HEK293 (cell line): ENCODE data around the gene JPH4.
"Not testable (repeated sequence)": the region's sequence is repeated elsewhere in the genome, so short reads cannot be mapped to it uniquely, and the experiment has no call there.

Source experiments
- CTCF ChIA-PET: fragments of 350-600 bp; formaldehyde crosslinking; extraction: SDS; loops from one replicate; lab custom pipeline; 2021; ENCODE audit warnings: antibody characterized with exemption; lab: Yijun Ruan, JAX
- POLR2A ChIA-PET: fragments of 300-600 bp; formaldehyde crosslinking; extraction: SDS; loops from one replicate; lab custom pipeline; 2020; ENCODE audit warnings: antibody characterized with exemption, inconsistent platforms; lab: Yijun Ruan, JAX
- H3K27ac ChIP-seq: fragments of 200-500 bp; sonication (Bioruptor generic); 2 replicates; pipeline ENCODE4 v1.5.1; 2014; ENCODE audit warnings: low read depth, low read length, control low read depth, inconsistent platforms; ENCODE audit errors: extremely low read depth
- H3K36me3 ChIP-seq, 2 experiments: fragments of 200-500 bp in 1 of 2; sonication (Bioruptor generic) in 1 of 2; 1 replicate in 1 of 2; 2 replicates in 1 of 2; pipeline ENCODE4 v1.5.1; 2014 to 2017; ENCODE audit warnings: inconsistent platforms in 2 of 2, low read length in 2 of 2; ENCODE audit not compliant: control insufficient read depth in 2 of 2, insufficient read depth in 1 of 2
- H3K4me1 ChIP-seq: fragments of 200-500 bp; sonication (Bioruptor generic); 2 replicates; pipeline ENCODE4 v1.5.1; 2014; ENCODE audit warnings: mild to moderate bottlenecking, low read length, inconsistent platforms; ENCODE audit not compliant: control insufficient read depth, insufficient read depth
- H3K4me3 ChIP-seq: 2 replicates; pipeline ENCODE4 v1.5.1; 2011; ENCODE audit warnings: low read depth, mild to moderate bottlenecking, control low read depth, low read length, moderate library complexity
- H3K9me3 ChIP-seq: fragments of 200-500 bp; sonication (Bioruptor generic); 2 replicates; pipeline ENCODE4 v1.5.1; 2014; ENCODE audit warnings: low read depth, low read length, inconsistent platforms; ENCODE audit not compliant: control insufficient read depth, insufficient read depth
- GLI4 ChIP-seq: fragments of 450-650 bp; formaldehyde crosslinking; IDR thresholded peaks from 2 replicates; pipeline ENCODE4 v1.5.1; 2016; ENCODE audit warnings: missing biosample characterization, missing genetic modification characterization
- KLF7 ChIP-seq: fragments of 450-650 bp; formaldehyde crosslinking; IDR thresholded peaks from 2 replicates; pipeline ENCODE4 v1.5.1; 2016; ENCODE audit warnings: missing biosample characterization, missing genetic modification characterization, borderline replicate concordance
- KLF9 ChIP-seq: fragments of 450-650 bp; formaldehyde crosslinking; IDR thresholded peaks from 2 replicates; pipeline ENCODE4 v1.5.1; 2016; ENCODE audit warnings: missing biosample characterization, missing genetic modification characterization, low read depth
- YY1 ChIP-seq: fragments of 450-650 bp; formaldehyde crosslinking; IDR thresholded peaks from 2 replicates; pipeline ENCODE4 v1.5.1; 2018; ENCODE audit warnings: missing biosample characterization, missing genetic modification characterization
- ZNF138 ChIP-seq: fragments of 450-650 bp; formaldehyde crosslinking; IDR thresholded peaks from 2 replicates; pipeline ENCODE4 v1.5.1; 2016; ENCODE audit warnings: missing biosample characterization, missing genetic modification characterization, borderline replicate concordance
- ZNF140 ChIP-seq: fragments of 450-650 bp; formaldehyde crosslinking; IDR thresholded peaks from 2 replicates; pipeline ENCODE4 v1.5.1; 2016; ENCODE audit warnings: missing biosample characterization, missing genetic modification characterization
- ZNF221 ChIP-seq: fragments of 450-650 bp; formaldehyde crosslinking; IDR thresholded peaks from 2 replicates; pipeline ENCODE4 v1.5.1; 2017; ENCODE audit warnings: missing biosample characterization, missing genetic modification characterization, borderline replicate concordance
- ZNF24 ChIP-seq: fragments of 450-650 bp; formaldehyde crosslinking; IDR thresholded peaks from 2 replicates; pipeline ENCODE4 v1.5.1; 2016; ENCODE audit warnings: missing biosample characterization, missing genetic modification characterization
- ZNF37A ChIP-seq: fragments of 450-650 bp; IDR thresholded peaks from 2 replicates; pipeline ENCODE4 v1.5.1; 2018; ENCODE audit warnings: missing biosample characterization, missing genetic modification characterization
- ZNF558 ChIP-seq: fragments of 450-650 bp; formaldehyde crosslinking; IDR thresholded peaks from 2 replicates; pipeline ENCODE4 v1.5.1; 2016; ENCODE audit warnings: missing biosample characterization, missing genetic modification characterization
- ZNF621 ChIP-seq: fragments of 450-650 bp; formaldehyde crosslinking; IDR thresholded peaks from 2 replicates; pipeline ENCODE4 v1.5.1; 2017; ENCODE audit warnings: missing biosample characterization, missing genetic modification characterization
- ZNF660 ChIP-seq: fragments of 450-650 bp; IDR thresholded peaks from 2 replicates; pipeline ENCODE4 v1.5.1; 2018; ENCODE audit warnings: missing biosample characterization, mild to moderate bottlenecking, missing genetic modification characterization
- ZNF670 ChIP-seq: fragments of 450-650 bp; formaldehyde crosslinking; IDR thresholded peaks from 2 replicates; pipeline ENCODE4 v1.5.1; 2016; ENCODE audit warnings: missing biosample characterization, missing genetic modification characterization, low read depth
- ZNF791 ChIP-seq: fragments of 450-650 bp; formaldehyde crosslinking; IDR thresholded peaks from 2 replicates; pipeline ENCODE4 v1.5.1; 2016; ENCODE audit warnings: missing biosample characterization, missing genetic modification characterization
- ZNF837 ChIP-seq: fragments of 450-650 bp; formaldehyde crosslinking; IDR thresholded peaks from 2 replicates; pipeline ENCODE4 v1.5.1; 2016; ENCODE audit warnings: missing biosample characterization, missing genetic modification characterization
- TF ChIP-seq, protein P1 (sequence below): fragments of 450-650 bp; formaldehyde crosslinking; IDR thresholded peaks from 2 replicates; pipeline ENCODE4 v1.5.1; 2016; ENCODE audit warnings: missing biosample characterization, missing genetic modification characterization
- TF ChIP-seq, protein P2 (sequence below): fragments of 450-650 bp; IDR thresholded peaks from 2 replicates; pipeline ENCODE4 v1.5.1; 2018; ENCODE audit warnings: missing biosample characterization, missing genetic modification characterization
- TF ChIP-seq, protein P3 (sequence below): sonication (generic); formaldehyde crosslinking; IDR thresholded peaks from 2 replicates; pipeline ENCODE4 v1.8.1; 2022; ENCODE audit warnings: mild to moderate bottlenecking, moderate library complexity, missing genetic modification reagents
- TF ChIP-seq, protein P4 (sequence below): fragments of 450-650 bp; formaldehyde crosslinking; IDR thresholded peaks from 2 replicates; pipeline ENCODE4 v1.5.1; 2016; ENCODE audit warnings: missing biosample characterization, missing genetic modification characterization

The JPH4 gene

DNA sequence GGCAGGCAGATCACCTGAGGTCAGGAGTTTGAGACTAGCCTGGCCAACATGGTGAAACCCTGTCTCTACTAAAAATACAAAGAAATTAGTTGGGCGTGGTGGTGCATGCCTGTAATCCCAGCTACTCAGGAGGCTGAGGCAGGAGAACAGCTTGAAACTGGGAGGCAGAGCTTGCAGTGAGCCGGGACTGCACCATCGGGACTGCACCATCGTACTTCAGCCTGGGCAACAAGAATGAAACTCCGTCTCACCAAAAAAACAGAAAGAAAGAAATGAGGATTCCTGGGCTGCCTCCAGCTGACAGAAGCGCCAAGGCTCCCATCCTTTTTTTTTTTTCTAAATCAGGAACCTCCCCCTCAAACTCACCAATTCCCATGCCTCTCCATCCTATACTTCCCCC is 41.7 kb downstream of the JPH4 start:
- ChIA-PET POLR2A (interaction anchor here (0.6 to 1.6 kb wide), 2 partner anchors 11 to 57 kb away, joined by 3 read pairs; no protein-coding TSS in a partner anchor), CTCF (interaction anchor here (0.5 to 1.2 kb wide), 4 partner anchors 19 to 363 kb away, joined by 3 to 5 read pairs (median 4); no protein-coding TSS in a partner anchor)
- H3K4me3 ChIP-seq, H3K27ac ChIP-seq, H3K9me3 ChIP-seq, H3K4me1 ChIP-seq: not testable (repeated sequence)
- H3K36me3 ChIP-seq = peaks cover 0 to 19% of the 10 kb centered on the region in 2 experiments; a peak in 2 of 3 replicates

DNA sequence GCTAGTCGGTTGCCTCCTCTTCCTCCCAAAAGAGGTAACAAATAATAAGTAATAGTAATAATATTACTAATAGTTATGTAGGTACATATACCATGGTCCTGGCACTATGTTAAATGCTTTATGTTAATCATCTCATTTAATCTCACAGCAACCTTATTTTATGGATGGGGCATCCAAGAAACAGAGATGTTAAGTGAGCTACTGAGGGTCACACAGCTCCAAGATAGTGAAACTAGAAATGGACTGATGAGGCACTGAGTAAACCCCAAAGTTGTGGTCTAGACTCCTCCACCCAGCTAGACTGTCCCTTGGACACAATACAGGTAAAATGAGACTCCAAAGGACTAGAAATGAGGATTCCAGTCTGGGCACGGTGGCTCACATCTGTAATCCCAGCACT is 42.1 kb downstream of the JPH4 start:
- H3K4me1 ChIP-seq = peaks cover 5% of the 10 kb centered on the region
- no peak overlapping the region for H3K27ac ChIP-seq
- H3K4me3 ChIP-seq = no peak overlapping the region
- H3K9me3 ChIP-seq = no peaks in the 10 kb centered on the region
- peaks cover 0 to 19% of the 10 kb centered on the region in 2 experiments; a peak in 2 of 3 replicates for H3K36me3 ChIP-seq
- POLR2A ChIA-PET = interaction anchor here (0.6 to 1.6 kb wide), 2 partner anchors 11 to 57 kb away, joined by 3 read pairs; no protein-coding TSS in a partner anchor
- TF ChIP-seq ZNF837 = no peak
- TF ChIP-seq, protein P1, sequence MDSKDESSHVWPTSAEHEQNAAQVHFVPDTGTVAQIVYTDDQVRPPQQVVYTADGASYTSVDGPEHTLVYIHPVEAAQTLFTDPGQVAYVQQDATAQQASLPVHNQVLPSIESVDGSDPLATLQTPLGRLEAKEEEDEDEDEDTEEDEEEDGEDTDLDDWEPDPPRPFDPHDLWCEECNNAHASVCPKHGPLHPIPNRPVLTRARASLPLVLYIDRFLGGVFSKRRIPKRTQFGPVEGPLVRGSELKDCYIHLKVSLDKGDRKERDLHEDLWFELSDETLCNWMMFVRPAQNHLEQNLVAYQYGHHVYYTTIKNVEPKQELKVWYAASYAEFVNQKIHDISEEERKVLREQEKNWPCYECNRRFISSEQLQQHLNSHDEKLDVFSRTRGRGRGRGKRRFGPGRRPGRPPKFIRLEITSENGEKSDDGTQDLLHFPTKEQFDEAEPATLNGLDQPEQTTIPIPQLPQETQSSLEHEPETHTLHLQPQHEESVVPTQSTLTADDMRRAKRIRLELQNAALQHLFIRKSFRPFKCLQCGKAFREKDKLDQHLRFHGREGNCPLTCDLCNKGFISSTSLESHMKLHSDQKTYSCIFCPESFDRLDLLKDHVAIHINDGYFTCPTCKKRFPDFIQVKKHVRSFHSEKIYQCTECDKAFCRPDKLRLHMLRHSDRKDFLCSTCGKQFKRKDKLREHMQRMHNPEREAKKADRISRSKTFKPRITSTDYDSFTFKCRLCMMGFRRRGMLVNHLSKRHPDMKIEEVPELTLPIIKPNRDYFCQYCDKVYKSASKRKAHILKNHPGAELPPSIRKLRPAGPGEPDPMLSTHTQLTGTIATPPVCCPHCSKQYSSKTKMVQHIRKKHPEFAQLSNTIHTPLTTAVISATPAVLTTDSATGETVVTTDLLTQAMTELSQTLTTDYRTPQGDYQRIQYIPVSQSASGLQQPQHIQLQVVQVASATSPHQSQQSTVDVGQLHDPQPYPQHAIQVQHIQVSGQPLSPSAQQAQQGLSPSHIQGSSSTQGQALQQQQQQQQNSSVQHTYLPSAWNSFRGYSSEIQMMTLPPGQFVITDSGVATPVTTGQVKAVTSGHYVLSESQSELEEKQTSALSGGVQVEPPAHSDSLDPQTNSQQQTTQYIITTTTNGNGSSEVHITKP (tag by site-specific recombination) = no peak
- TF ChIP-seq ZNF24 (tag by site-specific recombination) = no peak
- TF ChIP-seq ZNF221 (tag by site-specific recombination) = no peak
- TF ChIP-seq KLF9 (tag by site-specific recombination) = no peak
- TF ChIP-seq ZNF138 (tag by site-specific recombination) = no peak
- TF ChIP-seq KLF7 (tag by site-specific recombination) = no peak
- no peak for TF ChIP-seq ZNF558
- no peak for TF ChIP-seq ZNF791 (tag by site-specific recombination)
- TF ChIP-seq GLI4 (tag by site-specific recombination) = no peak
- no peak for TF ChIP-seq ZNF660 (tag by site-specific recombination)
- TF ChIP-seq ZNF670 (tag by site-specific recombination) = no peak
- no peak for TF ChIP-seq ZNF37A
- TF ChIP-seq, protein P2, sequence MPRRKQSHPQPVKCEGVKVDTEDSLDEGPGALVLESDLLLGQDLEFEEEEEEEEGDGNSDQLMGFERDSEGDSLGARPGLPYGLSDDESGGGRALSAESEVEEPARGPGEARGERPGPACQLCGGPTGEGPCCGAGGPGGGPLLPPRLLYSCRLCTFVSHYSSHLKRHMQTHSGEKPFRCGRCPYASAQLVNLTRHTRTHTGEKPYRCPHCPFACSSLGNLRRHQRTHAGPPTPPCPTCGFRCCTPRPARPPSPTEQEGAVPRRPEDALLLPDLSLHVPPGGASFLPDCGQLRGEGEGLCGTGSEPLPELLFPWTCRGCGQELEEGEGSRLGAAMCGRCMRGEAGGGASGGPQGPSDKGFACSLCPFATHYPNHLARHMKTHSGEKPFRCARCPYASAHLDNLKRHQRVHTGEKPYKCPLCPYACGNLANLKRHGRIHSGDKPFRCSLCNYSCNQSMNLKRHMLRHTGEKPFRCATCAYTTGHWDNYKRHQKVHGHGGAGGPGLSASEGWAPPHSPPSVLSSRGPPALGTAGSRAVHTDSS = no peak
- TF ChIP-seq, all 188 proteins: peak for 0
- CTCF ChIA-PET = interaction anchor here (0.5 to 1.2 kb wide), 4 partner anchors 16 to 362 kb away, joined by 3 to 4 read pairs (median 3); no protein-coding TSS in a partner anchor

DNA sequence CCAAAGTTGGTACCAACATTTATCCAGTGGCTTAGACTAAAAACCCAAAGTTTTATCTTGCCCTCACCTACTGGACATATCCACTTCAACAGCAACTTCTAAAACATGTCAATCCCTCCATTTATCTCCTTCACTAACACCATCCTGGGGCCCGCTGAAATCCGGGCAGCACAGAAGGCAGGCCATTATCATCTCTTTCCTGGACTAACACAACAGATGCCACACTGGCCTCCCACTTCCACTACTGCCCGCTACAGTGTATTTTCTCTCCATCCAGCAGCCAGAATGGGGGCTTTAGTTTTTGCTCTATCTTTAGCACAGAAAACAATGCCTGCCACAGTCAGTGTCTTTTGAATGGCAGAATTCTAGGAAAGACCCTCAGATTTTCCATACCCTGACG is 42.6 kb downstream of the JPH4 start:
- POLR2A ChIA-PET = no interaction called here
- Histone ChIP-seq H3K9me3 (no peaks in the 10 kb centered on the region), H3K36me3 (peaks cover 0 to 19% of the 10 kb centered on the region in 2 experiments; a peak in 2 of 3 replicates), H3K4me3 (no peak overlapping the region), H3K4me1 (peaks cover 5% of the 10 kb centered on the region), H3K27ac (no peak overlapping the region)
- CTCF ChIA-PET = interaction anchor here (0.6 kb wide), 1 partner anchor 16 kb away, joined by 3 read pairs; no protein-coding TSS in a partner anchor
- TF ChIP-seq, protein P3, sequence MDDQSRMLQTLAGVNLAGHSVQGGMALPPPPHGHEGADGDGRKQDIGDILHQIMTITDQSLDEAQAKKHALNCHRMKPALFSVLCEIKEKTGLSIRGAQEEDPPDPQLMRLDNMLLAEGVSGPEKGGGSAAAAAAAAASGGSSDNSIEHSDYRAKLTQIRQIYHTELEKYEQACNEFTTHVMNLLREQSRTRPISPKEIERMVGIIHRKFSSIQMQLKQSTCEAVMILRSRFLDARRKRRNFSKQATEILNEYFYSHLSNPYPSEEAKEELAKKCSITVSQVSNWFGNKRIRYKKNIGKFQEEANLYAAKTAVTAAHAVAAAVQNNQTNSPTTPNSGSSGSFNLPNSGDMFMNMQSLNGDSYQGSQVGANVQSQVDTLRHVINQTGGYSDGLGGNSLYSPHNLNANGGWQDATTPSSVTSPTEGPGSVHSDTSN (CRISPR knock-in tag) = no peak
- TF ChIP-seq ZNF621 (tag by site-specific recombination) (no peak), ZNF140 (no peak), YY1 (tag by site-specific recombination) (no peak)
- TF ChIP-seq, protein P4, sequence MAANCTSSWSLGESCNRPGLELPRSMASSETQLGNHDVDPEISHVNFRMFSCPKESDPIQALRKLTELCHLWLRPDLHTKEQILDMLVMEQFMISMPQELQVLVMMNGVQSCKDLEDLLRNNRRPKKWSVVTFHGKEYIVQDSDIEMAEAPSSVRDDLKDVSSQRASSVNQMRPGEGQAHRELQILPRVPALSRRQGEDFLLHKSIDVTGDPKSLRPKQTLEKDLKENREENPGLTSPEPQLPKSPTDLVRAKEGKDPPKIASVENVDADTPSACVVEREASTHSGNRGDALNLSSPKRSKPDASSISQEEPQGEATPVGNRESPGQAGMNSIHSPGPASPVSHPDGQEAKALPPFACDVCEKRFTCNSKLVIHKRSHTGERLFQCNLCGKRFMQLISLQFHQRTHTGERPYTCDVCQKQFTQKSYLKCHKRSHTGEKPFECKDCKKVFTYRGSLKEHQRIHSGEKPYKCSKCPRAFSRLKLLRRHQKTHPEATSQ = no peak
